GM03348 (cell line): Measurements from ENCODE around the gene STAT4.
"Not testable (repeated sequence)": the region's sequence is repeated elsewhere in the genome, so short reads cannot be mapped to it uniquely, and the experiment has no call there.

Source experiments
- DNase-seq: peaks from one replicate; pipeline ENCODE4 v3.0.0; 2012; ENCODE audit warnings: low spot score

The STAT4 gene

DNA sequence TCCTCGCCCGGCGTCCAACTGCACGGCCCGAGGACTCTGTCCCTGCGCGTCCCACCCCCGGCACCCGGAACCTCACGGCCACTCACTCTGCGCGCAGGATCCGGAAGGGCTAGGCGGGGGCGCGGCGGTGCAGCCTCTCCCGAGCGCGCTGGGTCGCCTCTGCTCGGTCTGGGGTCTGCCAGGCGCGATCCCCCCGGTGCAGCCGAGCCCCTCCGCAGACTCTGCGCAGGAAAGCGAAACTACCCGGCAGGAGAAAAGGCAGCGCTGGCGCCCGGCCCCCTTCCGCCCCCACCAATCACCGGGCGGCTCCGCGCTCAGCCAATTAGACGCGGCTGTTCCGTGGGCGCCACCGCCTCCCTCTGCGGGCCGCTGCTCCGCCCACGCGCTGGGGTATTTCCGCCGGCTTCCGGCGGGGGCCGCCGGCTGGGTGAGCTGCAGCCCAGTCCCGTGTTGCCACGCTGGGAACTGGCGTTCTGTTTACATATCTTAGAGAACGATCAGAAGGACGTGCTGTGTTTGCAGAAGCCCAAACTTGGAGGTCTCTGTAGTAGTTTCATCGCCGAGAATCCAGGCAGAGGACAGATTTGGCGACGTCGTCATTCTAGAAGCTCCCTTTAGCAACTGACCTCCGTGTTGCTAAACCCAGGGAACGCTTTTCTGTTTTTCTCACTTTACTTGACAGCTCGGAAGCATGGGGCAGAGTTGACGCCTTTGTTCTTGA, 136.7 kb downstream of the STAT4 start, which contains the start of gene STAT1:
TSS of gene STAT1 (minus strand) at position 240 of the 721 bp plus-strand sequence. CDS start 4,168 bp downstream, outside the sequence.
- DNase-seq = peak; percentile 98

DNA sequence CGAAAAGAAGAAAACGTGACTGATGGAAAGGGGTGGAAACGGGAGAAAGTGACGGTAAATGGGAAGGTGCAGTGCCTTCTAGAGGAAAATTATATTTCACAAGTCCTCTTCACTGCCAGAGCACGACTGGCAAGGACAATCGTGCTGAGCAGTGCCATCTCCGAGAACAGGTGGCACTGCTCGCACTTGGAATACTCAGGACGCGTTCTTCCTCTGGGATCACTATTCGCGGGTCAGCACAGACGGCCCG, 137.2 kb downstream of the STAT4 start:
- DNase-seq = no peak

DNA sequence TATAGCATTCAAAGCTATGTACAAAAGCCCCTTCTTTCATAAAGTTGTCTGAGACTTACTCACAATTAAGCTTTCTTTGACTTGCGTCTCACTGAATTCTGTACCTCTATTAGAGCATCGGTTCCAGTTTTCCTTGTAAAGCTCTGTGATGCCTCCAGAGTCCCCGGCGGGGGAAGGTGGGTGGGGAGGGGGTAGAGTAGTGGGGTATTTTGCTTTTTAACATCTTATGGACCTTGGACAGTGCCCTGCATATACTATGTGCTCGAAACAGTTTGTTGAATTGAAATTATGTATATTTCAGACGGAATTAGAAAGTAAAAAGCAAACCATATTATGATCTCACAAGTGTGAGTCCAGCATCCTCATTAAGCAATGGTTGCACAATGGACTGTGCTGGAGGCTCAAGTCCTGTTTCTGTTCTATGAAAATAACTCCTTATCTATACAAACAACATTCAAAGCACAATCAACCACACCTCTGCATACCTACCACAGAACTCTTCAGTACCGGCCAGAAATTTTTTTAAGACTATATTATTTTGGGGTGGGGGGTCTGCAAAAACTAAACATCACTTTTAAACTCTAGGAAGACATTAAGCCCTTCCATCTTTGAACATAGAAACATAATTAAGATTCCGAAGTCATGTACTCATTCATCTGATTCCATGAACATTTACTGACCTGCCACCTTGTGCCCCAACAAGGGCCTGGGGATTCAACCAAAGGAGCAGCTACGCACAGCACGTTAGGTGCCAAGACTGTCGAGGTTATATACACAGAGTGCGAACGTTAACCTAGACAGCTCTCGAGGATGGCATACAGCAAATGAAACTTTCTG, 137.7 kb downstream of the STAT4 start:
- no peak for DNase-seq

DNA sequence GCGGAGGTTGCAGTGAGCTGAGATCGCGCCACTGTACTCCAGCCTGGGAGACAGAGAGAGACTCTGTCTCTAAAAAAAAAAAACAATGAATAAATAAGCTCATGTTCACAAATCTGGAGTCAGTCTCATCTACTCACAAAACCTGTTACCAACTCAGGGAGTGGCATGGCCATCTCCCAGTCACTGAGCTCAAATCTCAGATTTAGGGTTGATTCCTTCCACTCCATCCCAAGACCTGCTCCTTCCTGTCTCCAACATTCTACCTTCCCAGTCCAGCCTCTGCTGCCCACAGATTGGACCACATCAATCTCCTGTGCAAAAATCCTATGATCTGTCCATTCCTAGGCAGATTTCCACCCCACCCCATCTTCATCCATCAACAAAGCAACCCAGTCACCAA, 138.4 kb downstream of the STAT4 start:
- DNase-seq = no peak

DNA sequence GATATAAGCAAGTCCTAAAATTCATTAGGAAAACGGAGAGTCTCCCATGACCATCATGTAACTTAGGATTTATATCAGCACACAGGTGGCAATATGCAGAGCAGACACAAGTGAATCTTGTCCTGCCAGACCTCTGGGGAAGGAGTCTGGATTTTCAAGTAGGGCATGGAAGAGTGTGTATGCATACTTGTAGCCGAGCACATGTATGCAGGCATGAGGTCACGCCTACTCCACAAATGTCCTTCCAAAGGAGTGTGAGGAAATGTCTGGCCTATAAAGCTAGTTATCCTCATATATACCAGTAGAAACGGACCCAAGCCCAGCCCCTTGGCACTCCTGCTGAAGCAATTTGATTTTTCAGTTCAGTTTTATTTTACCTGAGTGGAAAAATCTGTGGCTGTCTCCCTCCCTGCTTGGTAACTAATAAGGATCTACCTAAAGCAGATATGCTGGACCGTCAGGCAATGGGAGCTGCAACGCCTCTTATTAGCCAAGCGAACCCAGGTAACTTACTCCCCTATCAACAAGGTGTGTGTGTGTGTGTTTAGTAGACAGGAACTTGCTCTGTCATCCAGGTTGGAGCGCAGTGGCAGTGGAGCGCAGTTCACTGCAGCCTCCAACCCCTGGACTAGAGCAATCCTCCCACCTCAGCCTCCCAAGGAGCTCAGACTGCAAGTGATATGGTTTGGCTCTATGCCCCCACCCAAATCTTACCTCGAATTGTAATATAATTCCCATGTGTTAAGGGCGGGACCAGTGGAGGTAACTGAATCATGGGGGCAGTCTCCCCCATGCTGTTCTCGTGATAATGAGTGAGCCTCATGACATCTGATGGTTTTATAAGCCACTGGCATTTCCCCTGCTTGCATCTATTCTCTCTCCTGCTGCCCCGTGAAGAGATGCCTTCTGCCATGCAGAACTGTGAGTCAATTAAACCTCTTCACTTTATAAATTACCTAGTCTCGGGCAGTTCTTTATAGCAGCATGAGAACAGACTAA, 139.6 kb downstream of the STAT4 start:
- no peak for DNase-seq

DNA sequence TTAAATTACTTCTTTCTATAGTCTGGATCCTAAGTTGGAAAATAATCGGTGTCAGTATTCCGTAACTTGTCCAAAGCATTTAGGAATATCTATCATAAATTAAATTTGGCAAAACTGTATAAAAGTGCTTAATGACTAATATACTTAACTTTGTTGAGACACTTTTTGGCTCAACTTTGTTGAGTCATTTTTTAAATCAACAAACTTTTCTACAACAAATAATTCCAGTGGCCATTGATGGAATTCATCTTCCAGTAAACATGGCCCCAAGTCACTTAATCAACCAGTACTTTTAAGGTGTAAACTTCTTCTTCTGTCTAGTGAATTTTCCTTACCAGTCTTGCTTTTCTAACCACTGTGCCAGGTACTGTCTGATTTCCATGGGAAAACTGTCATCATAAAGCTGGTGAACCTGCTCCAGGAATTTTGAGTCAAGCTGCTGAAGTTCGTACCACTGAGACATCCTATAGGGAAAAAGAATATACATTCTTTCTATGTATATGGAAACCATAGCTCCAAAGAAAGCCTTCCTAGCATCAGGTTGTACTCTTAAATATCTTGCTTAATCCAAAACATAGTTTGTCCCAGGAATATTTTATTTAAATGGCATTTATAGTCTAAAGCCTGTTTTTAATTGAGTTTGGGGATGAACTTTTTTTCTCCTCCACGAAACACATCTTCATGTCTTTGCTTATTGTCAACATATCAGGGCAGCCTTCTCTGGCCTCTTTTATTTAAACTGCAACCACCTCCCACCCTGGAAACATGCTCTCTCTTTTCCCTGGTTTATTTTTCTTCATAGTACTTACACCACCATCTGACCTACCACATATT, 141.0 kb downstream of the STAT4 start:
- DNase-seq = no peak

DNA sequence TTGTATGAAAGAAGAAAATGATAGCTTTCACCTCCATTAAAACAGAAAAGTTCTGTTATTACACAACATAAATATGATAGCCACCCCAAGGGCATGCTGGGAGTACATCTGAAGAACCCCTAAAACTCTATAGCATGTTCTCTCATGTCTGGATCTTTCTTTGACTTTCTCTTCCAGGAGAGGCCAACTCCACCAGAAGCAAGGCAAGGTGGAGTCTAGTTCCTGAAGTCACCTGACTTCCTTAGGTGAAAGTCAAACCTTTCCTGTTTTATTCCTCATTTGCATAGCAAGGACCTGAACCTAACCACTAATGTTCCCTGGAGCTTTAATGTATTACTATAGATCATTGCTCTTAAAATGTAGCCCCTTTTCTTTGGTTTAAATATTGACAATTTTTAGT, 142.5 kb downstream of the STAT4 start:
- DNase-seq = no peak

DNA sequence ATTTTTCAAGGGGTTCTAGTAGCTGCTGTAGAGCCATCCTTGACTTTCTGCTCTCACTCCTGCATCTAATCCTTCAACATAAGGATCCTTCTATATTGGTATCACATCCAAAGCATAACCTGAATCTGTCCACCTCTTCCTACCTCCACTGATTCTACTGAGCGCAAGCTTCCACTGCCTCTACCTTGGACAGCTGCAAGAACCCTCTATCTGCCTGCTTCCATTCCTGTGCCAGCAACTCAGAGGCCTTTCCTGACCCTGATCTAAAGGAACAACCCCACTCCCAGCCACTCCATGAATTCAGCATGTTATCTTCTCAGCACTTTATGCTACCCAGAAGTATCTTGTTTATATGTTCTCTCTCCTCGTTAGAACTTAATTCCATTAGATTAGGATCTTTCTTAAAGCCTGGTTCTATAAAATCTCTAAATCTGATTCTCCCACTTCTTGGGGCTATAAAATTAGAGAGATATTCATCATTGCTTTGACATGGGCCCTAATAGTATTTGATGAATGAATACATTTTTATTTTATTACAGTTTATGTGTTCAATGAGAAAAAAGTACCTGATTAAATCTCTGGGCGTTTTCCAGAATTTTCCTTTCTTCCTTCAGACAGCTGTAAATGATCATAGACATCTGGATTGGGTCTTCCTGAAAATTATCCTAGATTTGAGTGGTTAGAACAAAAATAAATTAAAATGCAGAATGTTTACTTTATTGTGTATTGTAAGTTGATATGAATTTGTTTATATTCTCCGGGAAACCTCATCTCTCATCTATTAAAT, 143.6 kb downstream of the STAT4 start:
- no peak for DNase-seq

DNA sequence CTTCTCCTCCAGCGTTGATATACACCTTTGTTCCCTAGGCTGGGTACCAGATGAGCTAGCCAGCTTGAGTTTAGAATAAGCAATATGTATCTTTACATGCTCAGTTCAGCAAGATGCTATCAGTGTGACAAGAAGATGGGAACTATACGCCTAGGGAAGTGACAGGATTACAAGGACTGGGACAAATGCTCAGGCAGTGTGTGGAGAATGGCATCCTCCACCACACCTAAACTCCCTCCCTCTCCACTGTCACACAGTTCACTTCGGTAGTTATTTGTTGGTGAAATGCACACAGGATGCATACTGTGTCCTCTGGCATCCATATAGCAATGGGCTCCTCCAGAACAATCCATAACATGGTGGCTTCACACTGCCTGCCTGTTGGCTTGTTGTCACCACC, 144.5 kb downstream of the STAT4 start:
- DNase-seq = no peak

DNA sequence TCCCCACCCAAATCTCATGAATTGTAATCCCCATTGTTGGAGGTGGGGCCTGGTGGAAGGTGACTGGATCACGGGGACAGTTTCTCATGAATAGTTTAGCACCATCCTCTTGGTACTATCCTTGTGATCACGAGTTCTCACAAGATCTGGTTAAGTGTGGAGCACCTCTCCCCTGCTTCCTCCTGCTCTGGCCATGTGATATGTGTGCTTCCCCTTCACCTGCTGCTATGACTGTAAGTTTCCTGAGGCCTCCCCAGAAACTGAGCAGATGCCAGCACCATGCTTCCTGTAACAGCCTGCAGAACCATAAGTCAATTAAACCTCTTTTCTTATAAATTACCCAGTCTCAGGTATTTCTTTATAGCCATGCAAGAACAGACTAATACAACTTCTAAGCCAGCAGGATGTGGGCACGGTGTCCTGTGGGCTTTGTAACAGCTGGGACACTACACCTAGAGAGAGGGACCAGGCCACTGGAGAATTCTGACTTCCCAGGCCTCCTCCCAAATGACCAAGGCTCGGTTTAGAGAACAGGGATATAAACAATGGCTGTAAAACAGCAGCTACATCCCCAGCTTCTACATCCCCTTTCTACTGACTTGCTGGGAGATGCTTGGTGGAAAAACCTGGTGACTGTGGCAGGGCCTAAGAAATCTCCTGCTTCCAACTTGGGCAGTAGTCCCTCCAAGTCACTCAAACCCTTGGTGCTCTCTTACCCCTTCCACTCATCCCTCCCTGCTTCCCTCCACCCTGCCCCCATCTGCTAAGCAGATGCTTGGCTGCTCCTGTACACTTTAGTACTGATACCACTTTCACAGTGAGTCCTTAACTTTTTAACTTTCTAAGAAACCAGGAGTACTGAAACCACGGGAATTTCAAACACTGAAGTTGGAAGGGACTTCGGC, 147.1 kb downstream of the STAT4 start:
- no peak for DNase-seq

DNA sequence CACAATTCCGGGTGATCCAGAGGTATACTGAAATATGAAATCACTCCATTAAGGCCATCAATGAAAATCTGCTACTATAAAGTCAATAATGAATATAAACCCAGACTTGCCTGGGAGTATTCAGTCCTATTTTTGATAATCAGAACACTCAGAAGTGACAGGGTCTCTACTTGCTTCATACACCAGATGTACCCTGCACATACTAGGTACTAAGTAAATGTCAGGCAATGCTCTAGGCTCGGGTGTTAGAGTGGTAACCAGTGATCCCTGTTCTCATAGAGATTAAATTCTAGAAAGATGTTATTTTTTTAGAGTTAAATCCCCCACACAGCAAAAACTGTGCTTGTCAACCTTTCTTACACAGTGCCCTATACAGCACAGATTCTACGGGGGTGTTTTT, 149.2 kb downstream of the STAT4 start:
- no peak for DNase-seq

DNA sequence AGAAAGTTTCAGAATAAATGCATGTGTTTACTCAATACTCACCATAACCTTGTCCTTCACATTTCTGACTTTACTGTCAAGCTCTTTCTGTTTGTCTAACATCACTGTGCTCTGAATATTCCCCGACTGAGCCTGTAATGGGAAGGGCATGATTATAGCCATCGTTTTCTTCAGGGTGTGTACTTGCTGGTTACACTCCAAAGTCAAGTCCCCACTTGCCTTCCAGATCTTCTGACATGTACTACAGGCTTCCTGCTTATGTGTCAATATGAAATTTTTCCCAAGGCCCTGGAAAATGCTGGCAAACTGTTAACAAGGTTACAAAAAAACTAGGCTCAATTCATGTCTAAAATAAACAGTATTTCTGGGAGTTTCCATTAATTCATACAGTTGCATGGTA, 149.8 kb downstream of the STAT4 start:
- no peak for DNase-seq

DNA sequence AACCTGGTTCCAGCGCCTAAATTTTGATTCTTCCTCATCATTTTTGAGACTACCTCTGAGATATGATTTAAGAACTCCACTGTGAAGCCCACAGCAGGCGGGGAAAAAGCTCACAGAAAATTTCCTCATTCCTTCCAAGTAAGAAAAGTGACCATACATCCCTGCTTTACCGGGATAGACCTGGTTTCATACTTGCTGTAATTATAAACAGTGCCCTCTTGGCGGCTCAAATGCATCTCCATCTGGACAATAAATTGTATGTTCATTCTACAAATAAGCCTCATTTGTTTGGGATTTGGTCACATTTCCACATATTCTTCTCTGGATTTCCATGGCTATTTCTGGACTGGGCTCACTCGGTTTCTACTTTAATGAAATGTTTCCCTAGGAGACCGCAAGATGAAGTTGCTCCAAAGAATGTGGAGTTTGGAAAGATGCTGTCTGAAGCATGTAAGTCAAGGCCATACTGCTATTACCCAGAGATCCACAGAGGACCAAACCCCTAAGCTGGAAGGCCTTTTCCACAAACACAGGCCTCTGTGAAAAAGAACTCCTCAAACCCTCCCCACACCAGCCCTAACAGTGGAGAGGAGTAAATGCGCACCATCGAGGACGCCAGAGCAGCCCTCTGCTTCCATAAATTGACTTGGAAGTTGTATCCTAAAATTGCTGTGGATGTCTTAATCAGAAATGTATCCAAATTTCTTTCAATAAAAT, 150.7 kb downstream of the STAT4 start:
- no peak for DNase-seq

DNA sequence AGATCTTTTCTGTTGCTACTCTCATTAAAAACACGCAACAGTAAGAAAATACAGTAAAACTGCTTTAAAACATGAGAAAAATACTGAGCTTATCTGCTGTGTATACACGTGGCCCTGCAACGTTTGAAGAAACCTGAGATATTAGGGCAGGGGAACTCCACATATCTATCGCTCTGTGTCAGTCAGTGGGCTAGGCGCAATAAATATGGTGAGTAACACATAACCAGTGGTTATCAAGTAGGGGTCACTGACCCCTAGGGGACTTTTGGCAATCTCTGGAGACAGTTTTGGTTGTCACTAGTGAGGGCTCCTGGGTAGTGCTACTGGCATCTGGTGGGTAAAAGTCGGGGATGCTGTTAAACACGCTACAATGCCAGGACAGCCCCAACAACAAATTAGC, 151.7 kb downstream of the STAT4 start:
- no peak for DNase-seq

DNA sequence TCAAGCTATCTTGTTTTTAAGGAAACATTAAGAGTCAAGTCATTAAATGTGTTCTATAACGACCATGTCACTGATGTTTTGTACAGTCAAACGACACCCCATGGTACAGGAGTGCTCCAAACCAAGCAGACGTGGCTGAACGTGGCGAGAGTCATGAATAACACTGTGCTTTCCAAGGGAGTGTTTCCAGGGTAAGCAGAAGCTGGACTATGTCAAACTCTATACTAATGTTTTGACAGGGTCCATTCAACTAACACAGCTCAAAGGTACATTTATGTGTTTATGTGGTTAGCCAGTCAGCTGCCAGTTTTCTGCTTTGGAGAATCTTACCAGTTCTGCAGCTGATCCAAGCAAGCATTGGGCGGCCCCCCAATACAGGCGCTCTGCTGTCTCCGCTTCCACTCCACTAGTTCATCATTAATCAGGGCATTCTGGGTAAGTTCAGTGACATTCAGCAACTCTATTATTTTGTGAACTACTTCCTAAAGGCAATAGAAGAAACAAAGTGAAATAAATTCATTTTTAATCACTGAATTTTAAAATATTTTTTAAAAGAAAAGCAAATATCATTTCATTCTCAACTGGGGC, 153.2 kb downstream of the STAT4 start:
- no peak for DNase-seq

DNA sequence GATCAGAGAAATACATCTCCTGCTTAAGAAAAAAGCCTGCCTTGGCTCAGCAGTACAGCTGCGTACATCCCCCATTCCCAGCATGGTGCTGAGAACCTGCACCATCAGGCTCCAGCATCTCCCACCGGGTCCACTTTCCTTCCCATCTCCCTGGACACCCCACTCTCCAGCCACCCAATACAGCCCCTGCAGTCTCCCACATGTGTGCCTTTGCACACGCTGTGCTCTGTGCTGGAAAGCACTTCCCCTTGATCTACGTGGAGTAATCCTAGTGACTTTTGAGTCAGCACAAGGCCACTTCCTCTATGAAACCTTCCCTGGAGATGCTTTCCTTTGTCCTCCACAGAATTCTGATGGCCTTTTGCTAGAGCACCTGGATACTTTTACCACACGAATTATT, 153.8 kb downstream of the STAT4 start:
- no peak for DNase-seq

DNA sequence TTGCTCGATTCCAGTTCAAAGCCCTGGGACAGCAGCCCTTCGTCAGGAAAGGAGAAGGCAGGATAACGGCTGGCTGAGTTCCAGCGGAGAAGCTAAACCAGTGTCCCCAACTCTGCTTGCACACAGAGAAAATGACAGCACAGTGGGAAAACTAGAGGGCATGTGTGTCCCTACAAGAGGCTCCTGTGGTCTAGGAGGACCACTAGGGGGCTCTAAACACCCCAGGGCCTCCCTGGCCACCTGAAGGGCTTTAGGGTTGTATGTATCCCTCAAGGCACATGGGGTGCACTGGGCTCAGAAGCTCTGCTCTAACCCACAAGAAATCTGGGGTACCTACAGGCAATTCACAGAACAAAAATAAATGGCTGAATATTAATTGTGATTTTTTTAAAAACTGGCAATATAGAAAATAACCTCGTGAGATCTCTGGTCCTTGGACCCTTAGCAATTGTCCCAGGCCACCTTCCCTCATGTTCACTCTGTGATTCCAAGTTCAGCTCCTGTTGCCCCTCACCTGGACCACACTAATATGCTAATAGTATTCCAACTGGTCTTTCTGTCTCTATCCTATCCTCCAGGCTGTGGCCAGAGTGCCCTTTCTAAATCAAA, 154.4 kb downstream of the STAT4 start:
- peak; percentile 63 for DNase-seq

DNA sequence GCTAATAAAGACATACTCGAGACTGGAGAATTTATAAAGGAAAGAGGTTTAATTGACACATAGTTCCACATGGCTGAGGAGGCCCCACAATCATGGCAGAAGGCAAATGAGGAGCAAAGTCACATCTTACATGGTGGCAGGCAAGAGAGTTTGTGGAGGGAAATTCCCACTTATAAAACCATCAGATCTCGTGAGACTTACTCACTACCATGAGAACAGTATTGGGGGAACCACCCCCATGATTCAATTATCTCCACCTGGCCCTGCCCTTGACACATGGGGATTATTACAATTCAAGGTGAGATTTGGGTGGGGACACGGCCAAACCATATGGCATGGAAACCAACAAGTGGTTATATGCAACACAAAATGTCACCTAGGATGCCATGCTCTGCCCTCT, 155.5 kb downstream of the STAT4 start:
- DNase-seq = not testable (repeated sequence)
